VCaP (cell line): ENCODE results near the gene SEMA7A.

Source experiments
- H3K27ac ChIP-seq: fragments of 450-650 bp; 2 replicates; pipeline ENCODE4 v1.5.1; 2017
- CTCF ChIP-seq: fragments of 450-650 bp; conservative IDR thresholded peaks from 2 replicates; pipeline ENCODE4 v1.5.1; 2017; ENCODE audit warnings: mild to moderate bottlenecking, moderate library complexity

Gene SEMA7A

GRCh38 chr15:74398183-74398582, 35.6 kb downstream of the SEMA7A start:
- no peak for TF ChIP-seq CTCF
- no peak overlapping the region for H3K27ac ChIP-seq

- no peak for TF ChIP-seq CTCF
- no peak overlapping the region for H3K27ac ChIP-seq
These were observed 36.3 kb downstream of the SEMA7A start for GRCh38 chr15:74397239-74398068.

GRCh38 chr15:74396445-74397238, 37.1 kb downstream of the SEMA7A start:
- TF ChIP-seq CTCF = no peak
- no peak overlapping the region for H3K27ac ChIP-seq

- TF ChIP-seq CTCF = no peak
- H3K27ac ChIP-seq = no peak overlapping the region
These were observed 37.7 kb downstream of the SEMA7A start for GRCh38 chr15:74396146-74396438.

GRCh38 chr15:74395319-74396145, 38.2 kb downstream of the SEMA7A start:
- H3K27ac ChIP-seq = no peak overlapping the region
- TF ChIP-seq CTCF = no peak

- H3K27ac ChIP-seq = no peak overlapping the region
- TF ChIP-seq CTCF = no peak
These were observed 39.5 kb downstream of the SEMA7A start for GRCh38 chr15:74394090-74394846.
